HEK293T (cell line): Measurements from ENCODE around the gene TMEM132D.

ENCODE experiments used
- ARNT ChIP-seq: fragments of 450-650 bp; IDR thresholded peaks from 2 replicates; pipeline ENCODE4 v1.6.1; 2017; ENCODE audit warnings: mild to moderate bottlenecking
- BHLHE40 ChIP-seq: fragments of 450-650 bp; IDR thresholded peaks from 2 replicates; pipeline ENCODE4 v1.6.1; 2016; ENCODE audit warnings: mild to moderate bottlenecking, moderate library complexity, borderline replicate concordance
- FOXK2 ChIP-seq: fragments of 450-650 bp; IDR thresholded peaks from 2 replicates; pipeline ENCODE4 v1.6.1; 2016; ENCODE audit warnings: mild to moderate bottlenecking
- FOXM1 ChIP-seq: fragments of 450-650 bp; IDR thresholded peaks from 2 replicates; pipeline ENCODE4 v1.6.1; 2017; ENCODE audit warnings: mild to moderate bottlenecking, borderline replicate concordance
- HDGF ChIP-seq: fragments of 450-650 bp; IDR thresholded peaks from 2 replicates; pipeline ENCODE4 v1.6.1; 2017; ENCODE audit warnings: antibody characterized with exemption, borderline replicate concordance
- LEF1 ChIP-seq: fragments of 450-650 bp; IDR thresholded peaks from 2 replicates; pipeline ENCODE4 v1.6.1; 2017; ENCODE audit warnings: mild to moderate bottlenecking, borderline replicate concordance
- NFRKB ChIP-seq: fragments of 450-650 bp; IDR thresholded peaks from 2 replicates; pipeline ENCODE4 v1.6.1; 2016; ENCODE audit warnings: mild to moderate bottlenecking, moderate library complexity
- SP1 ChIP-seq: fragments of 450-650 bp; IDR thresholded peaks from 2 replicates; pipeline ENCODE4 v1.6.1; 2017
- TARDBP ChIP-seq: fragments of 450-650 bp; IDR thresholded peaks from 2 replicates; pipeline ENCODE4 v1.6.1; 2016
- ZNF384 ChIP-seq: fragments of 450-650 bp; IDR thresholded peaks from 2 replicates; pipeline ENCODE4 v1.6.1; 2016

DNA sequence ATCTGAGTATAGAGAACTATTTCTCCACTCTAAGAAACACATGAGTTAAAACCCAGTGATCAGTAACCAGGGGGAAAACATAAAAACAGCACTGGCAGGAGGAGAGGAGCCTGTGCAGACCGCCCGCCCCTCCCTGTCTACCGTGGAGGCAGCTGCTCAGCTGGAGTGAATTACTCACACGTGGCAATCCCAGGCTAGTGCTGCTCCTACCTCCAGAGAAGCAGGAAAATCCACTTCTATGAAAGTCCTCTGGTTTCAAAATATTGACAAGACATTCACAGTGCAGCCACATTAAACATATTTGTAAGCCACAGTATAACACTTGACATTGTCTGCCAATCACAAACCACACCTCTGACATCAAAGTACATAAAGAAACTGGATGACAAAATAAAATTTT is 16.7 kb downstream of the TMEM132D start:
- TF ChIP-seq TARDBP (no peak), ARNT (no peak), BHLHE40 (no peak), FOXM1 (no peak), SP1 (no peak), LEF1 (no peak), HDGF (no peak), ZNF384 (no peak), NFRKB (no peak), FOXK2 (no peak)
